ENCODE data around the gene SPPL2C. TPM values are rescaled to one million over a fixed set of nuclear protein-coding genes. Genes with fewer than 3 reads are reported as not detected.

SPPL2C gene
- total RNA-seq, 1 donor from 2014 or later, result not detected

GRCh38 chr17:45847747-45848146, 3.1 kb downstream of the SPPL2C start:
- H3K27ac Mint-ChIP-seq, result no peak overlapping the region
- Histone ChIP-seq H3K9ac (no peak overlapping the region), H4K20me1 (ENCODE audit: low read depth) (no peaks in the 10 kb centered on the region), H3F3A (ENCODE audit: low read depth) (no peaks in the 10 kb centered on the region), H3K9me3 (ENCODE audit: low read depth) (no peaks in the 10 kb centered on the region), H3K79me2 (ENCODE audit: low read depth) (no peaks in the 10 kb centered on the region), H2AFZ (replicated peaks) (no peak overlapping the region), H3K27me3 (no peaks in the 10 kb centered on the region), H3K27ac (no peak overlapping the region), H3K4me3 (no peak overlapping the region), H3K4me1 (no peaks in the 10 kb centered on the region), H3K36me3 (no peaks in the 10 kb centered on the region), H3K4me2 (no peak overlapping the region)
- peak overlapping the region; percentile 64 for H3K4me3 Mint-ChIP-seq
- no peak for TF ChIP-seq CTCF (IDR thresholded peaks at IDR 0.05)
- no peak for TF ChIP-seq EZH2phosphoT487 (IDR thresholded peaks at IDR 0.05)
- no peak for TF ChIP-seq EZH2 (IDR thresholded peaks at IDR 0.05)
- DNase-seq (ENCODE audit: low spot score), result no peak
- H3K9me3 Mint-ChIP-seq, result peaks cover 2% of the 10 kb centered on the region
- no peaks in the 10 kb centered on the region for H3K36me3 Mint-ChIP-seq
- peaks cover 7% of the 10 kb centered on the region for H3K27me3 Mint-ChIP-seq (ENCODE audit: insufficient read depth, low read depth)
- no peaks in the 10 kb centered on the region for H3K4me1 Mint-ChIP-seq

- H3K36me3 ChIP-seq, result no peaks in the 10 kb centered on the region
- H3K4me3 ChIP-seq, result no peak overlapping the region
- no peaks in the 10 kb centered on the region for H3K36me3 Mint-ChIP-seq
- H3F3A ChIP-seq (ENCODE audit: low read depth), result no peaks in the 10 kb centered on the region
- no peak overlapping the region for H2AFZ ChIP-seq (replicated peaks)
- no peaks in the 10 kb centered on the region for H3K9me3 ChIP-seq (ENCODE audit: low read depth)
- H3K27ac ChIP-seq, result no peak overlapping the region
- no peak overlapping the region for H3K4me3 Mint-ChIP-seq
- no peaks in the 10 kb centered on the region for H3K4me1 ChIP-seq
- H3K4me1 Mint-ChIP-seq, result no peaks in the 10 kb centered on the region
- no peak overlapping the region for H3K4me2 ChIP-seq
- DNase-seq (ENCODE audit: low spot score), result no peak
- H3K27ac Mint-ChIP-seq, result no peak overlapping the region
- no peak overlapping the region for H3K9ac ChIP-seq
- TF ChIP-seq CTCF (IDR thresholded peaks at IDR 0.05), result no peak
- no peak for TF ChIP-seq EZH2phosphoT487 (IDR thresholded peaks at IDR 0.05)
- TF ChIP-seq EZH2 (IDR thresholded peaks at IDR 0.05), result no peak
- no peaks in the 10 kb centered on the region for H3K79me2 ChIP-seq (ENCODE audit: low read depth)
- H4K20me1 ChIP-seq (ENCODE audit: low read depth), result no peaks in the 10 kb centered on the region
- peaks cover 7% of the 10 kb centered on the region for H3K27me3 Mint-ChIP-seq (ENCODE audit: insufficient read depth, low read depth)
- peaks cover 2% of the 10 kb centered on the region for H3K9me3 Mint-ChIP-seq
- no peaks in the 10 kb centered on the region for H3K27me3 ChIP-seq
These were observed 3.7 kb downstream of the SPPL2C start for GRCh38 chr17:45848405-45848804.

GRCh38 chr17:45848868-45849535, 4.3 kb downstream of the SPPL2C start:
- DNase-seq (ENCODE audit: low spot score), result no peak
- no peak for TF ChIP-seq EZH2 (IDR thresholded peaks at IDR 0.05)
- no peak for TF ChIP-seq EZH2phosphoT487 (IDR thresholded peaks at IDR 0.05)
- no peak for TF ChIP-seq CTCF (IDR thresholded peaks at IDR 0.05)

More at GRCh38 chr17:45848868-45849535, 4.3 kb downstream of the SPPL2C start:
- Histone ChIP-seq H3K79me2 (ENCODE audit: low read depth) (no peaks in the 10 kb centered on the region), H3K9me3 (ENCODE audit: low read depth) (no peaks in the 10 kb centered on the region), H3K27ac (no peak overlapping the region), H3K4me2 (no peak overlapping the region), H3F3A (ENCODE audit: low read depth) (no peaks in the 10 kb centered on the region), H3K4me1 (no peaks in the 10 kb centered on the region), H4K20me1 (ENCODE audit: low read depth) (no peaks in the 10 kb centered on the region), H3K9ac (no peak overlapping the region), H2AFZ (replicated peaks) (no peak overlapping the region), H3K27me3 (no peaks in the 10 kb centered on the region), H3K36me3 (no peaks in the 10 kb centered on the region), H3K4me3 (no peak overlapping the region)
- peaks cover 7% of the 10 kb centered on the region for H3K27me3 Mint-ChIP-seq (ENCODE audit: insufficient read depth, low read depth)
- H3K27ac Mint-ChIP-seq, result no peak overlapping the region
- no peak overlapping the region for H3K4me3 Mint-ChIP-seq
- no peaks in the 10 kb centered on the region for H3K36me3 Mint-ChIP-seq
- no peaks in the 10 kb centered on the region for H3K4me1 Mint-ChIP-seq
- peaks cover 2% of the 10 kb centered on the region for H3K9me3 Mint-ChIP-seq
